DMS79 treated with DMSO at 0.1 percent for 48 hours (cell line): ENCODE measurements around the gene PKP3.
"Not testable (repeated sequence)": the region's sequence is repeated elsewhere in the genome, so short reads cannot be mapped to it uniquely, and the experiment has no call there.

Experiments used
- DNase-seq: peaks from one replicate; lab custom pipeline; 2025; lab: John Stamatoyannopoulos, UW

PKP3 gene

GRCh38 chr11:394034-394857, at the start of gene PKP3:
Gene PKP3 (plus strand): TSS chr11:394209. CDS start chr11:394293, 84 bp downstream.
- peak; percentile 15 for DNase-seq

GRCh38 chr11:344836-345578, 49.0 kb upstream of the PKP3 start:
- no peak for DNase-seq

GRCh38 chr11:346529-346928, 47.5 kb upstream of the PKP3 start:
- no peak for DNase-seq

GRCh38 chr11:349270-349954, 44.6 kb upstream of the PKP3 start:
- DNase-seq = not testable (repeated sequence)

GRCh38 chr11:350033-350722, 43.8 kb upstream of the PKP3 start:
- not testable (repeated sequence) for DNase-seq

GRCh38 chr11:350723-351255, 43.2 kb upstream of the PKP3 start:
- no peak for DNase-seq

GRCh38 chr11:351411-351810, 42.6 kb upstream of the PKP3 start:
- no peak for DNase-seq

- no peak for DNase-seq
Observed at GRCh38 chr11:352456-353031, 41.5 kb upstream of the PKP3 start.

GRCh38 chr11:353179-353873, 40.7 kb upstream of the PKP3 start:
- no peak for DNase-seq

- no peak for DNase-seq
Observed at GRCh38 chr11:355581-356458, 38.2 kb upstream of the PKP3 start.

- no peak for DNase-seq
Observed at GRCh38 chr11:356610-357009, 37.4 kb upstream of the PKP3 start.

- DNase-seq = no peak
Observed at GRCh38 chr11:357582-357981, 36.4 kb upstream of the PKP3 start.

GRCh38 chr11:358129-358800, 35.7 kb upstream of the PKP3 start:
- no peak for DNase-seq

GRCh38 chr11:359181-359714, 34.8 kb upstream of the PKP3 start:
- DNase-seq = no peak

- DNase-seq = no peak
Observed at GRCh38 chr11:360326-361280, 33.4 kb upstream of the PKP3 start.

- no peak for DNase-seq
Observed at GRCh38 chr11:362642-363442, 31.2 kb upstream of the PKP3 start.

GRCh38 chr11:363443-363805, 30.6 kb upstream of the PKP3 start:
- DNase-seq = not testable (repeated sequence)
